GM18858 (cell line): Measurements from ENCODE around the gene ZNF552.
"Not testable (repeated sequence)": the region's sequence is repeated elsewhere in the genome, so short reads cannot be mapped to it uniquely, and the experiment has no call there.

ENCODE experiments used
- ATAC-seq: cut with Tn5 transposase; IDR thresholded peaks from one replicate; pipeline ENCODE4 v1.9.1; 2021; ENCODE audit not compliant: unreplicated experiment

The ZNF552 gene

DNA sequence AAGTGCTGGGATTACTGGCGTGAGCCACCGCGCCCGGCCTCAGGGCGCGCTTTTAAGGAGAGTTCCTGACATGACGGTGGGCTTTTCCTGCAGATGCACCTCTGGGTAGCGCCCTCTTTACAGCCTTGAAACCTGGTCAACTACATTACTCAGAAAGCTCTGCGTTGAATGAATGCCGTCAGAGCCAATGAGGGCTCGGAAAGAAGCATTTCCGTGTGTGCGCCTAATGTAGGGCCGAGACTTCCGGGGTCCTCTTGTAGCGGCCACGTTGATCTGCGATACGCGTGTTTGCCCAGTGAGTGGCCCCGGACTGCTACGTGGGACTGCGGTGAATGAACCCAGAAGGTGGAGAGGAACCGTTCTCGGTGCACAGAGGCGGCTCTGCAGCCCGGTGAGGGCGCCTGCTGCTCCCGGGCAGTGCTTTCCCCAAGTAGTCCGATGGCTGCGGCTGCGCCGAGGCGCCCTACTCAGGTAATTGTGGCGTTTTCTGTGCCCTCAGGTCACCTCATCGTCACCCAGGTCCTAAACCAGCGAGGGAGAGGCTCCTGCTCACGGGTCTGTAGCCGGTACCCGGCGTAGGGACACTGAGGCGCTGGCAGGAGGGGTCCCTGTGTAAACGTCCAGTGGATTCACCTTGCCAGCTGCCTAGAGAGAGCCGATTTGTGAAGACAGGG, 4.9 kb upstream of the ZNF552 start:
- peak; percentile 54 for ATAC-seq

DNA sequence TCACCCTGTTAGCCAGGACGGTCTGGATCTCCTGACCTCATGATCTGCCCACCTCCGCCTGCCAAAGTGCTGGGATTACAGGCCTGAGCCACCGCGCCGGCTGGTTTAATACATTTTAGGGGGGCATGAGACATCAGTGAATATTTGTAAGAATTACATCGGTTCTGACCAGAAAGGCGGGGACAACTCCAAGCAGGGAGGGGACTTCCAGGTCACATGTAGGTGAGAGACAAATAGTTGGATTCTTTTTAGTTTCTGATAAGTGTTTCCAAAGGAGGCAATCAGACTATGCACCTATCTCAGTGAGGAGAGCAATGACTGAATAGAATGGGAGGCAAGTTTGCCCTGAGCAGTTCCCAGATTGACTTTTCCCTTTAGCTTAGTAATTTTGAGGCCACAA, 3.7 kb upstream of the ZNF552 start:
- ATAC-seq = no peak

DNA sequence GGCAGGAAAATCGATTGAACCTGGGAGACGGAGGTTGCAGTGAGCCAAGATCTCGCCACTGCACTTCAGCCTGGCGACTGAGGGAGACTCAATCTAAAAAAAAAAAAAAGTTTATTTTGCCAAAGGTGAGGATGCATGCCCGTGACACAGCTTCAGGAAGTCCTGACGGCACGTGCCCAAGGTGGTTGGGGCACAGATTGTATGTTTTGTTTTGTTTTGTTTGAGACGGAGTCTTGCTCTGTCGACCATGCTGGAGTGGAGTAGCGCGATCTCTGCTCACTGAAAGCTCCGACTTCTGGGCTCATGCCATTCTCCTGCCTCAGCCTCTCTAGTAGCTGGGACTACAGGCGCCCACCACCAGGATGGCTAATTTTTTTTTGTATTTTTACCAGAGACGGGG, 3.3 kb upstream of the ZNF552 start:
- no peak for ATAC-seq

DNA sequence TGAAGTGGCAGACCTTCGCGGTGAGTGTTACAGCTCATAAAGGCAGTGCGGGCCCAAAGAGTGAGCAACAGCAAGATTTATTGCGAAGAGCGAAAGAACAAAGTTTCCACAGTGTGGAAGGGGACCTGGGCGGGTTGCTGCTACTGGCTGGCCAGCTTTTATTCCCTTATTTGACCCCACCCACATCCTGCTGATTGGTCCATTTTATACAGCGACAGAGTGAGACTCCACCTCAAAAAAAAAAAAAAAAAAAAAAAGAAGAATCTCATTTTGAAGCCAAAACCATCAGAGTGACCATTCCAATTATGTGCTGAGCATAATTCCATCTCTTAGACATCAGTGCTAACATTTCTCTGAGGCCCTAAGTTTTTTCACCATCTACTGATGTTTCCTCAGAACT, 1.9 kb upstream of the ZNF552 start:
- ATAC-seq = no peak

DNA sequence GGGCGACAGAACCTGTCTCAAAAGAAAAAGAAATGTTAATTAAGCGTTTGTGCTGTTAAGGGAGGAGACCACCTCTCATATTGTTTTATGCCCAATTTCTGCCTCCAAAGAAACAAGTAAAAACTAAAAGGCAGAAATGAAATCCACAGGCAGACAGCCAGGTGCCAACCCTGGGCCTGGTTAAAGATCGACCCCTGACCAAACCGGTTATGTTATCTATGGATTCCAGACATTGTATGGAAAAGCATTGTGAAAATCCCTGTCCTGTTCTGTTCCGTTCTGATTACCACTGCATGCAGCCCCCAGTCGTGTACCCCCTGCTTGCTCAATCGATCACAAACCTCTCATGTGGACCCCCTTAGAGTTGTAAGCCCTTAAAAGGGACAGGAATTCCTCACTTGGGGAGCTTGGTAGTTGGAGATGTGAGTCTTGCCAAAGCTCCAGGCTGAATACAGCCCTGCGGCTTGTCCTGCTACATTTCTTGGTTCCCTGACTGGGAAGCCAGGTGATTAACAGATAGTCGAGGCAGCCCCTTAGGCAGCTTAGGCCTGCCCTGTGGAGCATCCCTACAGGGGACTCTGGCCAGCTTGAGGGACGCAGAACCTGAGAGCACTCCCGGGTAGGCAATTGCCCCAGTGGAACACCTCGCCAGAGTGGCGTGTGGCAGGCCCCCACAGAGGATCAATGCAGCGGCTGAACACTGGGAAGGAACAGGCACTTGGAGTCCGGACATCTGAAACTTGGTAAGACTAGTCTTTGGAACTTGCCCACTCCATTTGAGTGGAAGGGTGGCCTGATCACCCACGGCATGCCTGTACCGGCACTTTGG, 748 bp upstream of the ZNF552 start:
- ATAC-seq = no peak

DNA sequence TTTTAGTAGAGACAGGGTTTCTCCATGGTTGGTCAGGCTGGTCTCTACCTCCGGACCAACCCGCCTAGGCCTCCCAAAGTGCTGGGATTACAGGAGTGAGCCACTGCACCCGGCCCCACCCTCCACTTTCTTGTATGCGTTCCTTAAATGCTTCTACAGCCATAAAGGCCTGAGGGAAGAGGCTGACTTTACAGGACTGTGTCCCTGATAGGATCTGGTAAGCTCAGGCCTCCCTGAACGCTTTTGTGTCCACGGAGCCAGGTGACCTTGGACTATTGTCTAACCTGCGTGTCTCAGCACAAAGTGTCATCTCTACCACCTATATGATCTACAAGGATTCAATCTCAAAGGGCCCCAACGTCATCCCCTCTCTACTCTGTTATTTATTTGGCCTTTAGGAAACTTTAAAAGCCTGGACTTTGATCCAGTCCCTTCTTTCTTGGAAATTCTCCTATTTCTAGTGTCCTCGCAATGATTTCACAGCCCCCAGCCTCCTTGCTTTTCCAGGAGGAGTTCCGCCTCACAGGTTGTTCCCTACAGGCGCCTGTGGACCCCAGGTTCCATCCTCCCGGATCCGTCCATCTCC, 701 bp downstream of the ZNF552 start:
- no peak for ATAC-seq

DNA sequence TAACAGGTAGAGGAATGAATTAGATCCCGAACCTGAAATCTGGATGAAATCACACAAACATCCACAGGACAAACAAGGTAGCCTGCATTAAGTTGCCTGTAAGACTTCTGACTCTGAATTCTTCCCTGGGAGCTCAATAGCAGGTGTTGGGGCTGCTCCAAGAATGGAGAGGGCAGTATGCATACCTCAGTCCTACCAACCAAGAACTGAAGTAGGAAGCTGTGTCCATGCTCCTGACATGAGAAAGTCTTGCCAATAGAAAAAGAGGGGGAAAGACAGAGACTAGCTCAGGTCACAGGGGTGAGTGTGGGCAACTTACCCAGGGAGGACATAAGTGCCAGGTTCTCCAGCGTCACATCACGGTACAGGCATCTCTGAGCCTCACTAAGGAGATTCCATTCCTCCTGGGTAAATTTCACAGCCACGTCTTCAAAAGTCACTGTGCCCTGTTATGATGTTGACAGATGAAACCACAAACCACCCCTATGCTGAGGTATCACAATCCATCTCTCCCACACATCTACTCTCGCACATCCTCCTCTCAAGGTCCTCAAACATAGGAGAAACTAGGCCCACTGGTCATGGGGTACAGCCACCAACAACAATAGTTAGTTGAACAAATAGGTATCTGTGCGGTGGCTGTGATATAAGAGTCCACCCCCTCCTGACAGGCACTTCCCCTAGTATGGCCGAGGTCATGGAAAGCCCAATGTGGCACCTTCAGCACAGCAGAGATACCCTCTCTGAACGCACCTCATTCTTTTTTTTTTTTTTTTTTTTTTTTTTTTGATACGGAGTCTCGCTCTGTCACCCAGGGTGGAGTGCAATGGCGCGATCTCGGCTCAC, 1.5 kb downstream of the ZNF552 start:
- not testable (repeated sequence) for ATAC-seq

DNA sequence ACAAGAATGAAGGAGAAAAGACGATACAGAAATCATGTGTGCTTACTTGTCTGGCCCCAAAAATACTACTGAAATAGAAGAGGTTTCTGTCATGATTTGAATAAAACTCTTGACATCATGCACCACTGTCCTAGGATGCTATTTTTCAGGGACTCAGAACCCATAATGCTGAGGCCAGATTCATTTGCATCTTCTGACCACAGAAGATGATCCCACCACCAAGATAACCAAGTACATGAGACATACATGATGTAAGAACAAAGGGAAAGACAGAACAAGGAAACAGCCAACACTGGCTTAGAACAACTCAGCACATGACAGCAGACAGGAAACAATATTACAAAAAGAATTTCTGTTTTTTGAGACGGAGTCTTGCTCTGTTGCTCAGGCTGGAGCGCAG, 2.5 kb downstream of the ZNF552 start:
- ATAC-seq = no peak

DNA sequence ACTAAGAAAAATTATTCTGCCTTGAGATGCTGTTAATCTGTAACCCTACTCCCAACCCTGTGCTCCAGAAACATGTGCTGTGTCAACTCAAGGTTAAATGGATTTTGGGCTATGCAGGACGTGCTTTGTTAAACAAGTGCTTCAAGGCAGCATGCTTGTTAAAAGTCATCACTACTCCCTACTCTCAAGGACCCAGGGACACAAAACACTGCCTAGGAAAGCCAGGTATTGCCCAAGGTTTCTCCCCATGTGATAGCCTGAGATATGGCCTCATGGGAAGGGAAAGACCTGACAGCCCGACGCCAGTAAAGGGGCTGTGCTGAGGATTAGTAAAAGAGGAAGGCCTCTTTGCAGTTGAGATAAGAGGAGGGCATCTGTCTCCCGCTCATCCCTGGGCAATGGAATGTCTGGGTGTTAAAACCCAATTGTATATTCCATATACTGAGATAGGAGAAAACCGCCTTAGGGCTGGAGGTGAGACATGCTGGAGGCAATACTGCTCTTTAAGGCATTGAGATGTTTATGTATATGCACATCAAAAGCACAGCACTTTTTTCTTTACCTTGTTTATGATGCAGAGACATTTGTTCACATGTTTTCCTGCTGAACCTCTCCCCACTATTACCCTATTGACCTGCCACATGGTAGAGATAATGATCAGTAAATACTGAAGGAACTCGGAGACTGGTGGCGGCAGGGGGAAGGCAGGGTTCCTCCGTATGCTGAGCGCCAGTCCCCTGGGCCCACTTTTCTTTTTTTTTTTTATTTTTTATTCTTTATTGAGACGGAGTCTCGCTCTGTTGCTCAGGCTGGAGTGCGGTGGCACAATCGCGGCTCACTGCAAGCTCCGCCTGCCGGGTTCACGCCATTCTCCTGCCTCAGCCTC, 4.1 kb downstream of the ZNF552 start:
- not testable (repeated sequence) for ATAC-seq

DNA sequence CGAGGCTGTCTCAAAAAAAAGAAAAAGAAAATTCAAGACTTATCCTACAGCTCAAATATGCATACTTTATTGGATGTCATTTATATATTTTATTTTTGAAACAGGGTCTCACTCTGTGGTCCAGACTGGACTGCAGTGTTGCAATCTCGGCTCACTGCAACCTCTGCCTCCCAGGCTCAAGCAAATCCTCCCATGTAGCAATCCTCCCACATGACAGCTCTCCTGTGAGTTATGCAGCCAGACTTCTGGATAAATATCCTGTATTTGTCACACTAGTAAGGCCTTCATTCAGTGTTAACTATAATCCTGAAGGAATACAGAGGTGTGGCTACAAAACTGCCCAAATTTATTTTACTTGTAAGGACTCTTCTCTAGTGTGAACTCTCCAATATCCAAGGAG, 7.2 kb downstream of the ZNF552 start:
- ATAC-seq = no peak

DNA sequence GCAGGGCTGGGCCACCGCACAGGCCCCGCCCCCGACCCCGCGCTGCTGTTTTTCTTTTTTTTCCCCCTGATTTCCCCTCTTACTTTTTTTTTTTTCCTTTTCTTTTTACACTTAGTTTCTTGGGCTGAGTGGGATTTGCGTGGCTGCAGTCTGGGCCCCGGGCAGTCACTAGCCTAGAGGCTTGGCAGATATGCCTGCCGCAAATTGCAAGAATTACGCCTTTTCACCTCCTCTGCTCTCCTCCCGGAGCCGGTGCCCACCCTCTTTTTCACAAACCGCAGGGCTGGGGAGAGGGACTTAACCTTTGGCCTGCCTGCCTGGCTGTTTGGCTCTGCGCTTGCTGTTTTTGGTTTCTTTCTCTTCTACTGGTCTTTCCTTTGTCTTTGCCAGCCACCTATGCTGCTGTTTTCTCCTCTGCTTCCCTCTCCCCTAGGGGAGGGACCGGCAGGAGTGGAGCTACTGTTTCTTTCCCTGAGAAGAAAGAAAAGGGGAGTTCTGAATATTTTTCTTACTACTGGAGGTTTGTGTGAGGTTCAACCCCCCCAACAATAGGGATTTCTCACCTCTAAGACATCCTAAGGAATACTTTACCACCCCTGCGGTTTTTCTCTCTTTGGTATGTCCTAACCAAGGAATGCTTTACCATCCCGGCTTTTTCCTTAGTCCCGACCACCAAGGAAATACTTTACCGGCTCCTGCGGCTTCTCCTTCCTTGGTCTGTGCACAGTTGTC, 11.0 kb downstream of the ZNF552 start:
- ATAC-seq = no peak

DNA sequence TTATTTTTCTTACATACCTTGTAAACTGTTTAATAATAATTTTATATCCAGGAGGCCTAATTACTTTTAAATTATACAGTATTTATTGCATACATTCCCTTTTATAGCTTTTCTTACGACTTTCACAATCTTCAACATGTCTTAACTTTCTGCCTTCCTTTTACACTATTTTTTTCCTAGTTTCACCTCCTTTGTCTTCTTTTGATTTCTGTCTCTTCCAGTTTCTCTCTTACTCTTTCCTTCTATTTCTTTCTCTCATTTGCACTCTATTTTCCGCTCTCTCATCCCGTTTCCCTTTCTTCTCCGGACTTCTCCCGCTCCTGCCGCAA, 11.5 kb downstream of the ZNF552 start:
- ATAC-seq = no peak

DNA sequence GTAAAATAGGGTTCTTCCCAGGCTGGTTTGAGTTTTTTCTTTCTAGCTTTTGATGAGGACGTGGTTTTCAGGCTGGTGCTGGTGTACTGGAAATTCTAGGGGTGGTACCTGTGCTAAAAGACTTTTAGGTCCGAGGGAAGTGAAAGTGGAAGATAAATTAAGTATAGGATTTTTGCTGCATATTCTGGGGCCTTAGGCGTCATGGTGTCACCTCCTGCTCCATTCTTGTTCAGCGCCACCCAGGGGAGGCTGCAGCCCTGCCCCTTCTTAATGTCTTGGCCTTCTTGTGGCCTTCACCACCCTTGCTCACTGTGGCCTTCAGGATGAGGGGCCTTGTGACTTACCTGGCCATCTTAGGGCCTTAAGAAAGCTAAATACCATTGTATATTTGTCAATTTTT, 12.4 kb downstream of the ZNF552 start:
- no peak for ATAC-seq

DNA sequence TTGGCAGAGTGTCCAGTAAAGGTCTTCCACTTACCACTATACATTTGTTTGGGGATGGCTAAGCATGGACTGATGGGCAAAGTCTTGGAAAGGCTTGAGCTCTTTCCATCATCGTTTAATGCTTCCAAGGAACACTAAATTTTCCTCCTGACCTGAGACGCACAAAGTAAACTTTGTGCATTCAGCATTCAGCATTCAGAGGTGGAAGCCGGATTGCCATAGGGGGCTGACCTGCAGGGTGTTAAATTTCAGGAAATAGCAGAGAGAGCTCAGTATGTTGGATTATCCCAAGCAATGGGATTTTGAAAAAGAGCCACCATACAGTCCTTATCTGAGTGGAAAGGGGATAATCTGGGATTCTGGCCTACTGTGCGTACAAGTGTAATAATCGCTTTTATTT, 14.0 kb downstream of the ZNF552 start:
- no peak for ATAC-seq

DNA sequence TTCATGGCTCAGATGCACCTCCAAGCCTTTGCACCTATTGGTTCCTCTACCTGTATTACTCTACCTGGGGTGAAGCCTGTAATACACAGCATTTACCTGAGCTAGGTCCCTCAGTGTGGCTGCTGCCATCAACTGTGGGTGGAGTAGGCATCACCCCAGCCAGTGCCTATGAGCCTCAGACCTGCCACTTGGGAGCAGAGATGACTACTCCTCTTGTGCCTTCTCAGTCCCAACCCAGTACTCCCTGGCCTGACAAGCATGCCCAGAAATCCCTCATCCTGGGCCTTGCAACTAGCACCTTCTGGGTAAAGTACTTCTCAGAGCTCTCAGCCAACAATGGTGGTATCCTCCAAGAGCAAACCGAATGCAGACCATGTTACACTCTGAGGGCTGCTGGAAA, 18.1 kb downstream of the ZNF552 start:
- ATAC-seq = not testable (repeated sequence)

DNA sequence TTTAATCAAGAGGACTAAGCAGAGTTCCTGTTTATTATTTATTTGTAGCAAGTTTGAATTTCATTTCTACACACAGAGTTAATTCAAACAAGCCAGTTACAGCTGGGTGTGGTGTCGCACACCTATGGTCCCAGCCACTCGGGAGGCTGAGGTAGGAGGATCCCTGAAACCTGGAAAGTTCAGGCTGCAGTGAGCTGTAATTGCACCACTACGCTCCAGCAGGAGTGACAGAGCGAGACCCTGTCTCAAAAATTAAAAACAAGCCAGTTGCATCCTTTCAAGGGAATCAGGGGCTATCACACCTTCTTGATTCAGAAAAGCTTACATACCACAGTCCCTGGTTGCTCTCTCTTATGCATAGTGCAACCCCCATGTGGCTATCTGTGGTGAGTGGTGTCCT, 25.4 kb downstream of the ZNF552 start:
- ATAC-seq = no peak

DNA sequence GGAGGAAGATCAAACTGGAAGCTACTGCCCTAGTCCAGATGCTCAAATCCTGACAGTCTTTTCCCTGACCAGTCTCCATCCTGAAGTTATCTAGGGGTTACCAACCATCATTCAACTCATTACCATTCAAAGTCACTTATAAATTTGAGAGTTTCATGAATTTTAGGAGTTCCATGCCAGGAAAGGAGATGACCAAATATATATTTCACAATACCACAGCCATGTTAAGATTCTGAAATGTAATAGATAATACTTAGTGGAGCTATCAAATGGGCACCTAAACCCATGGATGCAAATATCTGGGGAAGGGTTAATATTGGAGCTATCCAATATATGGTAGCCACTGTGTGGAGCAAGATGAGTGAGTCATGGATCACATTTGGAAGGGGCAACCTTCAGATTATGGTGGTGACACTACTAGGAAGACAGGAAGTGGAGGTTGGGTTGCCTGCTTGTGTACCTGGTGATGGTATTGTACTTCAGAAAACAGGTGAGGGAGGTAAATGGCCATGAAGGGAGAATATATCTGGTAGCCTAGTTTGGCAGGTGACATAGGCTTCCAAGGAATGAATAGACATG, 26.5 kb downstream of the ZNF552 start:
- no peak for ATAC-seq

DNA sequence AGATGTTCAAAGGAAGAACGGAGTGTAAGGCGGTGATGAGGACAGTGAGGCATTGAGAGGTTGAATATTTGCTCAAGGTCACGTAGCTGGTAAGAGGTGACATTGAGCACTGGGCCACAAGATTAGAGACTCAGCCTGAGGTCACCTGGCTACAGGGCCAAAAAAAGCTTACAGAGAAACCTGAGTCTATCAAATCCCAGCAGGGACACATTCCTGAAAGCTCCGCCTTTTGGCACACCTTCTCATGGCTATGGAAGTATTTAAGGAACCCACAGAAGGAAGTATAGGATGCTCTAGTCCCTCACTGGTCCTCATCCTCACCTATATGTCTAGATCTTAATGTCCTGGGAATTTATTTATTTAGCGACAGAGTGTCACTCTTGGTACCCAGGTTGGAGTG, 27.8 kb downstream of the ZNF552 start:
- no peak for ATAC-seq

DNA sequence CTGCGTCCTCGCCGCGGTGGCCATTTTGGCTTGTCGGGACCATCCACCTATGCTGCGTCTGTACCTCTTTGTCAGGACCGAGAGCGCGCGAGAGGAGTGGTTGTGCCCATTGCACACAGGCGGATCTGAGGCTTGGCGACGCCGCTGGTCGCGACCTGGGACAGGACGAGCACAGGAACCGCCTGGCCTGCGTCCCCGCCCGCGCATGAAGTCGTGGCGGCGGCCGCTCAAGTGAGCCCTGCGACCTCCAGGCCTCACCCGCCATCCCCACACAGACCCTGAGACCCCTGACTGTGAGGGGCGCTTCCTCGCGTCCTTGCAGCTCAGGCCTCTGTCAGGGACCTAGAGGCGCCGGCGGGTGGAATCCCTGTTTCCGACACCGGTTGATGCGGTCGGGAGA, 28.4 kb downstream of the ZNF552 start:
- no peak for ATAC-seq
